ENCODE measurements around the gene BUB1. TPM values are rescaled to one million over a fixed set of nuclear protein-coding genes. Genes with fewer than 3 reads are reported as not detected.

The BUB1 gene
- total and polyA plus RNA-seq, 9 of the 15 experiments (the other 6 are each of a cell fraction or from before 2014, with no cell fraction given) = 73.4 to 247 (median 118) TPM

- no peak for TF ChIP-seq PKNOX1 (IDR thresholded peaks at IDR 0.05)
- no peak for TF ChIP-seq ZNF512 (tag; IDR thresholded peaks at IDR 0.05)
- TF ChIP-seq IFI16 (CRISPR knock-in tag; IDR thresholded peaks at IDR 0.05) = no peak
- TF ChIP-seq PCBP1 (IDR thresholded peaks at IDR 0.05; ENCODE audit: low read depth, low read length, poor library complexity, severe bottlenecking) = no peak
- TF ChIP-seq ETV6 (IDR thresholded peaks at IDR 0.05; ENCODE audit: borderline replicate concordance in 1 of 2, low read depth in 2 of 2, low read length in 1 of 2) = no peak
- TF ChIP-seq ETV6 (CRISPR knock-in tag; IDR thresholded peaks at IDR 0.05; ENCODE audit: borderline replicate concordance) = no peak
- no peak for TF ChIP-seq SMC3 (conservative IDR thresholded peaks at IDR 0.05; ENCODE audit: insufficient read depth, low read depth, low read length)
- TF ChIP-seq HEY1 (CRISPR knock-in tag; IDR thresholded peaks at IDR 0.05; ENCODE audit: borderline replicate concordance) = no peak
- peak; percentile 88 for TF ChIP-seq NEUROD1 (IDR thresholded peaks at IDR 0.05; ENCODE audit: borderline replicate concordance, low read depth, low read length, partially characterized antibody)
- no peak for TF ChIP-seq NFATC3 (IDR thresholded peaks at IDR 0.05)
- no peak for TF ChIP-seq ARID3A (IDR thresholded peaks at IDR 0.05; ENCODE audit: borderline replicate concordance, low read depth, low read length)
- 0 out of 2 replicates have a peak, but pooled peaks have one; percentile 36 for TF ChIP-seq AFF4 (CRISPR knock-in tag; IDR thresholded peaks at IDR 0.05)
- peak in 1 of 2 experiments; percentile 71; a peak in 2 of 4 replicates for TF ChIP-seq SIN3A (IDR thresholded peaks at IDR 0.05; ENCODE audit: borderline replicate concordance in 2 of 2, control insufficient read depth in 1 of 2, low read depth in 2 of 2, low read length in 2 of 2)
- no peak for TF ChIP-seq ZNF384 (IDR thresholded peaks at IDR 0.05; ENCODE audit: low read depth, low read length)
- TF ChIP-seq SRSF1 (IDR thresholded peaks at IDR 0.05; ENCODE audit: low read depth, low read length) = no peak
- TF ChIP-seq ZNF133 (CRISPR knock-in tag; IDR thresholded peaks at IDR 0.05) = no peak
- no peak for TF ChIP-seq ZNF830 (CRISPR knock-in tag; IDR thresholded peaks at IDR 0.05)
These were observed at the start of gene BUB1 (continued) for GRCh38 chr2:110677530-110678456.

Data from K562 (cell line).